Activated naive CD4-positive, alpha-beta T cell treated with anti-CD3 and anti-CD28 coated beads, Interleukin-2, amount 10 ng/mL, durations not matched to agents 7 days and 5 days (primary cell): ENCODE measurements around the gene OR4D1.
A peak's percentile ranks its signal among the peaks of the same experiment; 100 is the strongest.
"Not testable (repeated sequence)": the region's sequence is repeated elsewhere in the genome, so short reads cannot be mapped to it uniquely, and the experiment has no call there.

Experiments
- CTCF ChIA-PET: fragments of 350-600 bp; sonication (Branson Sonifier 250); formaldehyde crosslinking; loops from one replicate; lab custom pipeline; 2021; ENCODE audit warnings: antibody characterized with exemption; lab: Charles Lee
- DNase-seq: peaks from one replicate; pipeline ENCODE4 v3.0.0-alpha.2; 2020
- H3K27ac Mint-ChIP-seq: one replicate; pipeline ENCODE4 v1.8.0; 2021; ENCODE audit warnings: mild to moderate bottlenecking, moderate library complexity, mixed read lengths
- H3K27me3 Mint-ChIP-seq: one replicate; pipeline ENCODE4 v1.8.0; 2021; ENCODE audit warnings: mild to moderate bottlenecking, mixed read lengths
- H3K36me3 Mint-ChIP-seq: one replicate; pipeline ENCODE4 v1.8.0; 2021; ENCODE audit warnings: mixed read lengths
- H3K4me1 Mint-ChIP-seq: one replicate; pipeline ENCODE4 v1.8.0; 2021; ENCODE audit warnings: mixed read lengths
- H3K4me3 Mint-ChIP-seq: one replicate; pipeline ENCODE4 v1.8.0; 2021; ENCODE audit warnings: mild to moderate bottlenecking, moderate library complexity, mixed read lengths
- H3K9me3 Mint-ChIP-seq: one replicate; pipeline ENCODE4 v1.8.0; 2021; ENCODE audit warnings: mixed read lengths

Gene OR4D1

DNA sequence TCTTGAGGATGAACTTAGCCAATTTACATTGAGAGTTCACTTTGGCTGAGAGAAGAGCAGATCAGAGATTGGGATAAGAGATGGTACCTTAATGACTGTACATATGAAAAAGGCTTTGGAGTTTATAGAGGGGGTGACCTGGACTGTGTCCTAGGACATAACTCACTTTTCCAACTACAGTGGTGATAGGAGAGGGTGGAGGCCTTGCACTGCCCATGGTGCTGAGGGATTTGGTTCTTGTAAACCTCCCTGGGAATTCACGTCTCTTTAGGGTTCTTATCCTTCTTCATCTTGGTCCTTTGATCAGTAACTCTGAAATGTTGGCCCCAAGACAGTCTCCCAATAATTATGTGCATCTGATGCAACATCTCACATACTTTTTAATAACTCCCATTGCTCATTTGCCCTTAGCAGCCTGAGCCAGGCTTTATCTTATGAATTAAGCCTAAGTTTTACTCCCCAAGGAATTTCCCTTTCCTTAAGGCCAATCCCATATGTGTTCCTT is at the start of gene OR4D1:
OR4D1 (plus strand) TSS at position 455 of the 505 bp plus-strand sequence. CDS start 6,770 bp downstream, outside the sequence.
- Mint-ChIP-seq H3K27ac (no peak within 1 kb of the TSS), H3K9me3 (peaks cover 27% of the 10 kb centered on the region), H3K36me3 (peaks cover 34% of the 10 kb centered on the region), H3K4me3 (no peak within 1 kb of the TSS), H3K4me1 (peaks cover 24% of the 10 kb centered on the region), H3K27me3 (peaks cover 40% of the 10 kb centered on the region)
- CTCF ChIA-PET = interaction anchor here (1.6 kb wide), 1 partner anchor 26 kb away, joined by 4 read pairs; no protein-coding TSS in a partner anchor
- no peak for DNase-seq

DNA sequence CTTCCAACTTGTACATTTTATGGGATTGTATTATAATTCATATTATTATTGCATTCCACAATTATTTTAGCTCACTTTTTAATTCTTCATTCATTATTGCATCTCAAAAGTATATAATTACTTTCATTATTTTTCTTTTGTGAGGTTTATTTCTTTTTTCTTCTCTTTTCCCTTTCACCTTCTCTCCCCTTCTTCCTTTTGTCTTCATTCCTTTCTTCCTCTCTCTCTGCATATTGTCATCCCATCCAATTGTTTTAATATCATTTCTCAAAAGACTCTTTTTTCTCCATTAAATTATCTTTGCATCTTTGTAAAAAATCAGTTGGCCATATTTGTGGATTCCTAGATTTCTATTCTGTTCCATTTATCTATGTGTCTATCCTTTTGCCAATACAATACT is 47.7 kb upstream of the OR4D1 start:
- Mint-ChIP-seq H3K4me3 (no peak overlapping the region), H3K27me3 (peaks cover 5% of the 10 kb centered on the region), H3K9me3 (no peaks in the 10 kb centered on the region), H3K27ac (no peak overlapping the region), H3K4me1 (peaks cover 6% of the 10 kb centered on the region), H3K36me3 (peaks cover 3% of the 10 kb centered on the region)
- DNase-seq = no peak
- CTCF ChIA-PET = interaction anchor here (1.2 kb wide), 1 partner anchor 14 kb away, joined by 3 read pairs; no protein-coding TSS in a partner anchor

GRCh38 chr17:58101898-58102297 is 46.3 kb upstream of the OR4D1 start:
- CTCF ChIA-PET = interaction anchor here (2.7 kb wide), 1 partner anchor 10 kb away, joined by 8 read pairs; no protein-coding TSS in a partner anchor
- H3K9me3 Mint-ChIP-seq, DNase-seq, H3K4me3 Mint-ChIP-seq, H3K36me3 Mint-ChIP-seq, H3K27ac Mint-ChIP-seq, H3K4me1 Mint-ChIP-seq, H3K27me3 Mint-ChIP-seq: not testable (repeated sequence)

DNA sequence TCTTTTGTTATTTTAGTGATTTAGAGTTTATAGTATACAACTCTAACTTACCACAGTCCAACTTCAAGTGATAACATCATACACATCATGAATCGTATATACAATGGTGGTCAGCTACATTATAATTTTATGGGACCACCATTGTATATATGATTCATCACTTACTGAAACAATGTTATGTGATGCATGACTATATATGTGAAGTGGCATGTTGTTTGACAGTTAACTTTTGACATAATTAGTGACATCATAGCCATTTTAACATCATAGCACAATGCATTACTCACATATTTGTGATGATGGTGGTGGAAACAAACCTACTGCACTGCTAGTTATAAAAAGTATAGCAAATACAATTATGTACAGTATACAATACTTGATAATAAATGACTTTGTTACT is 43.1 kb upstream of the OR4D1 start:
- Mint-ChIP-seq H3K4me1 (no peaks in the 10 kb centered on the region), H3K27me3 (peaks cover 3% of the 10 kb centered on the region), H3K36me3 (no peaks in the 10 kb centered on the region), H3K9me3 (no peaks in the 10 kb centered on the region), H3K27ac (no peak overlapping the region), H3K4me3 (no peak overlapping the region)
- DNase-seq = no peak
- CTCF ChIA-PET = interaction anchor here (1.1 kb wide), 1 partner anchor 8 kb away, joined by 3 read pairs; no protein-coding TSS in a partner anchor

GRCh38 chr17:58107306-58107705 is 40.9 kb upstream of the OR4D1 start:
- no peak for DNase-seq
- no peak overlapping the region for H3K27ac Mint-ChIP-seq
- H3K36me3 Mint-ChIP-seq = no peaks in the 10 kb centered on the region
- peaks cover 12% of the 10 kb centered on the region for H3K27me3 Mint-ChIP-seq
- no peaks in the 10 kb centered on the region for H3K4me1 Mint-ChIP-seq
- H3K9me3 Mint-ChIP-seq = no peaks in the 10 kb centered on the region
- CTCF ChIA-PET = interaction anchor here (0.6 to 1.1 kb wide), 2 partner anchors 65 to 168 kb away, joined by 3 to 4 read pairs; no protein-coding TSS in a partner anchor
- no peak overlapping the region for H3K4me3 Mint-ChIP-seq

DNA sequence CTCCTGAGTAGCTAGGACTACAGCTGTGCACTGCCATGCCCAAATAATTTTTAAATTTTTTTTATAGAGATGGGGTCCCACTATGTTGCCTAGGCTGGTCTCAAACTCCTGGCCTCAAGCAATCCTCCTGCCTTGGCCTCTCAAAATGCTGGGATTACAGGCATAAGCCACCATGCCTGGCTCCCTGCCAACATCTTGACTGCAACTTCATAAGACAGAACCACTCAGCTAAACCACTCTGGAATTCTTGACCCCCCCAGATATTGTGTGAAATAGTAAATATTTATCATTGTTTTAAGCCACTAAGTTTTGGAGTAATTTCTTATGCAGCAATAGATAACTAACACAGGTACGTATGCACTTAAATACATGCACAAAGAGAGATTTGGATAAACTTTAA is 39.0 kb upstream of the OR4D1 start:
- H3K4me1 Mint-ChIP-seq = no peaks in the 10 kb centered on the region
- CTCF ChIA-PET = interaction anchor here (0.9 kb wide), 1 partner anchor 110 kb away, joined by 3 read pairs; no protein-coding TSS in a partner anchor
- no peaks in the 10 kb centered on the region for H3K9me3 Mint-ChIP-seq
- no peaks in the 10 kb centered on the region for H3K36me3 Mint-ChIP-seq
- DNase-seq = no peak
- H3K4me3 Mint-ChIP-seq = no peak overlapping the region
- peaks cover 20% of the 10 kb centered on the region for H3K27me3 Mint-ChIP-seq
- no peak overlapping the region for H3K27ac Mint-ChIP-seq

- H3K36me3 Mint-ChIP-seq = no peaks in the 10 kb centered on the region
- H3K27ac Mint-ChIP-seq = no peak overlapping the region
- H3K4me1 Mint-ChIP-seq = no peaks in the 10 kb centered on the region
- no peak overlapping the region for H3K4me3 Mint-ChIP-seq
- CTCF ChIA-PET = interaction anchor here (0.9 kb wide), 1 partner anchor 110 kb away, joined by 3 read pairs; no protein-coding TSS in a partner anchor
- H3K9me3 Mint-ChIP-seq = no peaks in the 10 kb centered on the region
- H3K27me3 Mint-ChIP-seq = peaks cover 28% of the 10 kb centered on the region
- DNase-seq = no peak
These were observed 38.2 kb upstream of the OR4D1 start for GRCh38 chr17:58110012-58110411.

DNA sequence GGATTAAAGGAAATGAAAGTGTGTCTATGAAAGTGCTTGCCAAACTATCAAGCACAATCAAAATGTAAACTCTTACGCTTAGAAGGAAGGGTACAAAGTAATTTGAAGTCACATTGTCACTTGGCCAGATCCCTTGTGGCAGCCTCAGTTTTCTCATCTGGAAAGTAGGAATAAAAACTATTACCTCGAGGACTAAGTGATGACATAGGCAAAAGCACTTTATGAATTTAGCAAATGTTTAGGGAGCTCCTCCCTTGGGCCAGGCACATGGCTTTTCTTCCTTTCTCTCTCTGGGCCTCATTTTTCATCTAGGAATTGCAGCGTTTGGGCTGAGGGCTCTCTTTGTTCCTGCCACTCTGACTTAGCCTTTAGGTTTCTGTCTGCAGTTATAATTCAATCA is 36.5 kb upstream of the OR4D1 start:
- Mint-ChIP-seq H3K9me3 (no peaks in the 10 kb centered on the region), H3K27ac (no peak overlapping the region), H3K36me3 (no peaks in the 10 kb centered on the region), H3K4me1 (no peaks in the 10 kb centered on the region), H3K4me3 (no peak overlapping the region), H3K27me3 (peaks cover 44% of the 10 kb centered on the region)
- CTCF ChIA-PET = interaction anchor here (0.7 to 3.1 kb wide), 11 partner anchors 9 to 278 kb away, joined by 3 to 13 read pairs (median 4); no protein-coding TSS in a partner anchor
- no peak for DNase-seq

DNA sequence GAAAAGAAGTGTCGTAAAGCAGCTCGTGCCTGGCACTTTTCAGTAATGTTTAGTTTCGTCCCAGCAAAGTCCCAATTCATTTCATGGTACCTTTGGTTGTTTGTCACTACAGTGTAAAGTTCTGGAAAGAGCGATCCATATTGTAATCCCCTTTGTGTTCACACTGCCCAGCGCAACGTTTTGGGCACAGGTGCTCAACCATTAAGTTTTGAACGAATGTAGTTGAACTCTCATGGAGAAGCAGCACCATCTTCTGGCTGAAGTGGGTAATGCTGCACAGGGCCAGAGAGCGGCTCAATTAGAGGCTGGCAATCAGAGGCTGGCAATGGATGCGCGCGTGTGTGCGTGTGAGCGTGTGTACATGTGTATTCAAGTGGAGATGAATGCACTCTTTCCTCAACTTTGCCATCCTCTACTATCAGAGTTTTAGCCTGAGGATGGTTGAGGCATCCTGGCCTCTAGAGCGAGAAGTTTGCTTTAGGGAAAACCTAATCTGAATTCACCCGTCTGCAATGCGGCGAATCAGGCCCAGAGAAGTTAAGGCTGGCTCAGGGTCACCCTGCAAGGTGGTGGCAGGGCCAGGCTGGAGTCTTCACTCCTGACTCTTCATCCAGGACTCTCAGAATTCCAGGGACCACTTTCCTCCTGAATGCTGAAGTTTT is 35.1 kb upstream of the OR4D1 start:
- H3K36me3 Mint-ChIP-seq = no peaks in the 10 kb centered on the region
- H3K27me3 Mint-ChIP-seq = peaks cover 48% of the 10 kb centered on the region
- DNase-seq = peak; percentile 91
- no peak overlapping the region for H3K27ac Mint-ChIP-seq
- H3K4me1 Mint-ChIP-seq = no peaks in the 10 kb centered on the region
- CTCF ChIA-PET = interaction anchor here (0.6 to 3.1 kb wide), 18 partner anchors 11 to 329 kb away, joined by 3 to 13 read pairs (median 4); no protein-coding TSS in a partner anchor
- H3K4me3 Mint-ChIP-seq = no peak overlapping the region
- no peaks in the 10 kb centered on the region for H3K9me3 Mint-ChIP-seq

GRCh38 chr17:58113947-58114346 is 34.2 kb upstream of the OR4D1 start:
- no peak overlapping the region for H3K27ac Mint-ChIP-seq

DNA sequence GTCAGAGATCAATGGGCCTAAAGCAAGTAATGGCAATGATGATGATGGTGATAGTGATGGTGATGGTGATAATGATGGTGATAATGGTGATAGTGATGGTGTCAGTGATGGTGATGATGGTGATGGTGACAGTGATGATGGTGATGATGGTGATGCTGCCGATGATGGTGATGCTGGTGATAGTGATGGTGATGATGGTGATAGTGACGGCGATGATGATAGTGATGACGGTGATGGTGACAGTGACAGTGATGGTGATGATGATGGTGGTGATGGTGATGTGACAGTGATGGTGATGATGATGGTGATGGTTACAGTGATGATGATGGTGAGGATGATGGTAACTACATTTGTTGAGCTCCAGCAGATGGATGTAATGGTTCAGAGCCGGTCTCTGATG is 30.8 kb upstream of the OR4D1 start:
- no peak for DNase-seq
- CTCF ChIA-PET = interaction anchor here (0.7 to 1.9 kb wide), 5 partner anchors 34 to 118 kb away, joined by 3 to 6 read pairs (median 5); no protein-coding TSS in a partner anchor
- peaks cover 49% of the 10 kb centered on the region for H3K27me3 Mint-ChIP-seq
- no peak overlapping the region for H3K27ac Mint-ChIP-seq
- H3K4me1 Mint-ChIP-seq = peaks cover 5% of the 10 kb centered on the region
- H3K36me3 Mint-ChIP-seq = no peaks in the 10 kb centered on the region
- no peak overlapping the region for H3K4me3 Mint-ChIP-seq
- no peaks in the 10 kb centered on the region for H3K9me3 Mint-ChIP-seq

More at GRCh38 chr17:58113947-58114346, 34.2 kb upstream of the OR4D1 start:
- Mint-ChIP-seq H3K4me3 (no peak overlapping the region), H3K9me3 (no peaks in the 10 kb centered on the region), H3K36me3 (no peaks in the 10 kb centered on the region), H3K27me3 (peaks cover 51% of the 10 kb centered on the region), H3K4me1 (no peaks in the 10 kb centered on the region)
- no peak for DNase-seq
- CTCF ChIA-PET = interaction anchor here (0.6 to 3.1 kb wide), 13 partner anchors 12 to 516 kb away, joined by 3 to 13 read pairs (median 3); no protein-coding TSS in a partner anchor

GRCh38 chr17:58119491-58119890 is 28.7 kb upstream of the OR4D1 start:
- Mint-ChIP-seq H3K36me3 (no peaks in the 10 kb centered on the region), H3K27ac (no peak overlapping the region), H3K27me3 (peaks cover 38% of the 10 kb centered on the region), H3K9me3 (no peaks in the 10 kb centered on the region), H3K4me1 (peaks cover 6% of the 10 kb centered on the region), H3K4me3 (no peak overlapping the region)
- no peak for DNase-seq
- CTCF ChIA-PET = interaction anchor here (4.4 to 7.3 kb wide), 2 partner anchors 51 to 56 kb away, joined by 18 to 79 read pairs; no protein-coding TSS in a partner anchor

DNA sequence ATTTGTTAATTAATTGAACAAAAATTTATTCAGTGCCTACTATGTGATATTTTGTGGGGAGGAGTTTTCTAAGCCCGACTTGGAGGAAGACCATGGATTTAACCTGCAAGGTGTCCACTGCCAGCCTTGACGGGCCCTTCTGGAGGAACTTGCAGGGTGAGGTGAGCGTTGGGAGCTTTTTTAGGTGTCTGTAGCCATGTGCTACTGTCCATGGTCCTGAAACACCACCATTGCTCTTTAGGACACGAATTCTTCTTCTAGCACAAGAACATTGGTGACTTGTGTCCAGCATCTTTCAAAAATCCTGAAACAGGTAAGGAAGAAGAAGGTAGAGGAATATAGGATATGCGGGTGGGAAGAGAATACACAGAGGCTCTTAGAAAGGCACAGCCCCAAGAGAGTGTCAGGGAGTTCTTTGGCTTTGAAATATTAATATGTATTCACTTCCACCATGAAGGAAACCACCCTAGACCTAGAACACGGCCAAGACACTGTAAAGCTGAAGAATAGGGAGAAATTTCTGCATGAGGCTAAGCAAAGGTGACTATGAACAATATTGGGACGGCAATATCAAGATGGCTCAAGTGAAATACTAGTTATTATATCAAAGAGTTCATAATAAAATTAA is 27.9 kb upstream of the OR4D1 start:
- H3K4me3 Mint-ChIP-seq = no peak overlapping the region
- no peaks in the 10 kb centered on the region for H3K36me3 Mint-ChIP-seq
- peaks cover 30% of the 10 kb centered on the region for H3K27me3 Mint-ChIP-seq
- H3K9me3 Mint-ChIP-seq = no peaks in the 10 kb centered on the region
- CTCF ChIA-PET = interaction anchor here (4.4 to 7.3 kb wide), 2 partner anchors 51 to 55 kb away, joined by 18 to 79 read pairs; no protein-coding TSS in a partner anchor
- peaks cover 6% of the 10 kb centered on the region for H3K4me1 Mint-ChIP-seq
- no peak overlapping the region for H3K27ac Mint-ChIP-seq
- DNase-seq = peak; percentile 73

DNA sequence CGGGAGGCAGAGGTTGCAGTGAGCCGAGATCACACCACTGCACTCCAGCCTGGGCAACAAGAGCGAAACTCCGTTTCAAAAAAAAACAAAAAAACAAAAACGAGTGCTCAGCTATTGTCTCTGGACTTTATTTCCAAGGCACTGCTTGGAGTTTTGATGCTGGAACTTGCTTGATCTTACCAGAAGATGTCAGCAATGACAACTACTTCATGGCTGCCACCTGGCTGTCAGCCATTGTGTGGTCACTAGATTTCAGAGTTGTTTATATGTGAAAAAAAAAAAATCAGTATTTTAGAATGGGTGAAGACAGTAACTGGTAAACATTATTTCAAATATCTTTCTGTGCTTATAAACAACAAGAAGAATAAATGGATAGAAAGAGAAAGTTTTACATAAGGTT is 26.3 kb upstream of the OR4D1 start:
- Mint-ChIP-seq H3K4me1 (peaks cover 6% of the 10 kb centered on the region), H3K27me3 (peaks cover 24% of the 10 kb centered on the region), H3K4me3 (no peak overlapping the region)

More for the DNA sequence above, 26.3 kb upstream of the OR4D1 start:
- Mint-ChIP-seq H3K9me3 (no peaks in the 10 kb centered on the region), H3K27ac (no peak overlapping the region), H3K36me3 (no peaks in the 10 kb centered on the region)
- peak; percentile 60 for DNase-seq
- CTCF ChIA-PET = interaction anchor here (0.6 to 7.3 kb wide), 12 partner anchors 10 to 314 kb away, joined by 3 to 79 read pairs (median 4); partner anchors contain the start of genes EPX and OR4D1
